Mesothelial cell of epicardium (in vitro differentiated cells): ENCODE measurements around the gene C4orf36. TPM values are rescaled to one million over a fixed set of nuclear protein-coding genes. Genes with fewer than 3 reads are reported as not detected.

Experiments used
- DNase-seq, 2 experiments: peaks; one replicate each; pipeline ENCODE4 v3.0.0; 2021; ENCODE audit warnings: low spot score in 2 of 2; ENCODE audit not compliant: unreplicated experiment in 2 of 2
- H3K27ac Mint-ChIP-seq: 2 replicates; pipeline ENCODE4 v1.8.0; 2021; ENCODE audit warnings: mixed read lengths
- H3K27me3 Mint-ChIP-seq: 2 replicates; pipeline ENCODE4 v1.8.0; 2021; ENCODE audit warnings: low read depth, mixed read lengths
- H3K36me3 Mint-ChIP-seq: 2 replicates; pipeline ENCODE4 v1.8.0; 2021; ENCODE audit warnings: mixed read lengths
- H3K4me1 Mint-ChIP-seq: 2 replicates; pipeline ENCODE4 v1.8.0; 2021; ENCODE audit warnings: mixed read lengths
- H3K4me3 Mint-ChIP-seq: 2 replicates; pipeline ENCODE4 v1.8.0; 2021; ENCODE audit warnings: mild to moderate bottlenecking, moderate library complexity, mixed read lengths
- H3K9me3 Mint-ChIP-seq: 2 replicates; pipeline ENCODE4 v1.8.0; 2021; ENCODE audit warnings: mixed read lengths
- total RNA-seq: library from RNA; stranded (reverse); gene quantifications from 3 replicates; pipeline ENCODE4 v1.2.1, GENCODE V29; 2021
- TF ChIP-seq, protein P1 (sequence below): fragments of 200-600 bp; sonication (generic); IDR thresholded peaks from one replicate; pipeline ENCODE4 v1.5.0; 2021; ENCODE audit warnings: antibody characterized with exemption; ENCODE audit not compliant: unreplicated experiment

C4orf36 gene
- total RNA-seq, 1 donor from 2014 or later = 1.5 TPM

DNA sequence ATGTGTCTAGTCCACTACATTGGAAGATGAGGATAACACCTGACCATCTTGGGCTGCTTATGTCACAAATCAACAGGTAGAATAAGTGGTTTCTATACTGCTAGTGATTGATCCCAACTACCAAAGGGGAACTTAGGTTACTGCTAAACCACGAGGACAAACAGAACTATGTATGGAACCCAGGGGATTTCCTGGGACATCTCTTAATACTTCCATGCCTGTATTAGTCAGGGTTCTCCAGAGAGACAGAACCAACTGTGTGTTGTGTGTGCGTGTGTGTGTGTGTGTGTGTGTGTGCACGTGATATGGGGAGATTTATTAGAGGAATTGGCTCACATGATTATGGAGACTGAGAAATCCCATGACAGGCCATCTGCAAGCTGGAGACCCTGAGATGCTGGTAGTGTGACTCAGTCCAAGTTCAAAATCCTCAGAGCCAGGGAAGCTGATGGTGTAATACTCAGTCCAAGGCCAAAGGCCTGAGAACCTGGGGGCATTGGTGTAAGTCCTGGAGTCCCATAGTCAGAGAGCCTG lies 26.4 kb upstream of the C4orf36 start:
- DNase-seq = no peak
- Mint-ChIP-seq H3K27me3 (no peaks in the 10 kb centered on the region), H3K36me3 (no peaks in the 10 kb centered on the region), H3K4me1 (no peaks in the 10 kb centered on the region), H3K9me3 (no peaks in the 10 kb centered on the region), H3K27ac (no peak overlapping the region), H3K4me3 (no peak overlapping the region)
- TF ChIP-seq, protein P1, sequence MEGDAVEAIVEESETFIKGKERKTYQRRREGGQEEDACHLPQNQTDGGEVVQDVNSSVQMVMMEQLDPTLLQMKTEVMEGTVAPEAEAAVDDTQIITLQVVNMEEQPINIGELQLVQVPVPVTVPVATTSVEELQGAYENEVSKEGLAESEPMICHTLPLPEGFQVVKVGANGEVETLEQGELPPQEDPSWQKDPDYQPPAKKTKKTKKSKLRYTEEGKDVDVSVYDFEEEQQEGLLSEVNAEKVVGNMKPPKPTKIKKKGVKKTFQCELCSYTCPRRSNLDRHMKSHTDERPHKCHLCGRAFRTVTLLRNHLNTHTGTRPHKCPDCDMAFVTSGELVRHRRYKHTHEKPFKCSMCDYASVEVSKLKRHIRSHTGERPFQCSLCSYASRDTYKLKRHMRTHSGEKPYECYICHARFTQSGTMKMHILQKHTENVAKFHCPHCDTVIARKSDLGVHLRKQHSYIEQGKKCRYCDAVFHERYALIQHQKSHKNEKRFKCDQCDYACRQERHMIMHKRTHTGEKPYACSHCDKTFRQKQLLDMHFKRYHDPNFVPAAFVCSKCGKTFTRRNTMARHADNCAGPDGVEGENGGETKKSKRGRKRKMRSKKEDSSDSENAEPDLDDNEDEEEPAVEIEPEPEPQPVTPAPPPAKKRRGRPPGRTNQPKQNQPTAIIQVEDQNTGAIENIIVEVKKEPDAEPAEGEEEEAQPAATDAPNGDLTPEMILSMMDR = no peak

DNA sequence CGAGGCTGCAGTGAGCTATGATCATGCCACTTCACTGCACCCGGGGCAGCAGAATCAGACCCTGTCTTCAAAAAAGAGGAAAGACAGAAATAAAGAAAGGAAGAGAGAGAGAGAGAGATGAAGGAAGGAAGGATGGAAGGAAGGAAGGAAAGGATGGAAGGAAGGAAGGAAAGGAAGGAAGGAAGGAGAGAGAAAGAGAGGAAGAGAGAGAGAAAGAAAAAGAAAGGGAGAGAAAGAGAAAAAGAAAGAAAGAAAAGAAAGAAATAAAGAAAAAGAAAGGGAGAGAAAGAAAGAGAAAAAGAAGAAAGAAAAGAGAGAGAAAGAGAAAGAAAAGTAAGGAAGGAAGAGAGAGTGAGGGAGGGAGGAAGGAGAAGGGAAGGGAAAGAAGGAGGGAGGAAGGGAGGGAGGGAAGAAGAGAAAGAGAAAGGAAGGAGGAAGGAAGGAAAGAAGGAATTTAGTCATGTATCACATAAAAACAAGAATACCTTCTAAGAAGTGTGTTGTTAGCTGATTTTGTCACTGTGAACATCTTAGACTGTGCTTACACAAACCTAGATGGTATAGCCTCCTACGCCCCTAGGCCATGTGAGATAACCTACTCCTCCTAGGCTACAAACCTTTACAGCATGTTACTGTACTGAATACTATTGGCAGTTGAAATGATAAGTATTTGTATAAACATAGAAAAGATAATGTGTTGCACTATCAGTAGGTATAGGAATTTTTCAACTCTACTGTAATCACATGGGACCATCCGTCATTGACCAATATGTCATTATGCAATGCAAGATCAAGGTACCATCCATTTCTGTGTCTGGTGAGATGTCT lies 25.2 kb upstream of the C4orf36 start:
- Mint-ChIP-seq H3K27ac (no peak overlapping the region), H3K36me3 (no peaks in the 10 kb centered on the region), H3K9me3 (no peaks in the 10 kb centered on the region), H3K4me1 (no peaks in the 10 kb centered on the region), H3K27me3 (no peaks in the 10 kb centered on the region), H3K4me3 (no peak overlapping the region)
- TF ChIP-seq, protein P1 = no peak
- DNase-seq = no peak

DNA sequence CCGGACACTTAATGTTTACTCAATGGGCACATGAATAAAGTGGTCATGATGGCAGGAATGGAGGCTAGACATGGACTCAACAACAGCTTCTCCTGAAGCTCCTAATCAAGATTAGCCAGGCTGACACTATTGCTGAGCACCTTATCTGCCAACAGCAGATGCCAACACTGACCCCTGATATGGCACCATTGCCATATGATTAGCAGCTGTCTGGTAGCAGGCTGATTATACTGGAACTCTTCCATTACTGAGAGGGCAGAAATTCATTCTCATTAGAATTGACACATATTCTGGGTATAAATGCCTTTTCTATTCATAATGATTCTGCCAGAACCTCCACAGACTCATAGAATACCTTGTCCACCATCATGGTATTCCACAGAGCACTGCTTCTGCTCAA lies 24.2 kb upstream of the C4orf36 start:
- H3K27me3 Mint-ChIP-seq = no peaks in the 10 kb centered on the region
- no peak for DNase-seq
- H3K9me3 Mint-ChIP-seq = no peaks in the 10 kb centered on the region
- peaks cover 2% of the 10 kb centered on the region for H3K4me1 Mint-ChIP-seq
- H3K36me3 Mint-ChIP-seq = no peaks in the 10 kb centered on the region
- H3K4me3 Mint-ChIP-seq = no peak overlapping the region
- TF ChIP-seq, protein P1 = no peak
- H3K27ac Mint-ChIP-seq = no peak overlapping the region

DNA sequence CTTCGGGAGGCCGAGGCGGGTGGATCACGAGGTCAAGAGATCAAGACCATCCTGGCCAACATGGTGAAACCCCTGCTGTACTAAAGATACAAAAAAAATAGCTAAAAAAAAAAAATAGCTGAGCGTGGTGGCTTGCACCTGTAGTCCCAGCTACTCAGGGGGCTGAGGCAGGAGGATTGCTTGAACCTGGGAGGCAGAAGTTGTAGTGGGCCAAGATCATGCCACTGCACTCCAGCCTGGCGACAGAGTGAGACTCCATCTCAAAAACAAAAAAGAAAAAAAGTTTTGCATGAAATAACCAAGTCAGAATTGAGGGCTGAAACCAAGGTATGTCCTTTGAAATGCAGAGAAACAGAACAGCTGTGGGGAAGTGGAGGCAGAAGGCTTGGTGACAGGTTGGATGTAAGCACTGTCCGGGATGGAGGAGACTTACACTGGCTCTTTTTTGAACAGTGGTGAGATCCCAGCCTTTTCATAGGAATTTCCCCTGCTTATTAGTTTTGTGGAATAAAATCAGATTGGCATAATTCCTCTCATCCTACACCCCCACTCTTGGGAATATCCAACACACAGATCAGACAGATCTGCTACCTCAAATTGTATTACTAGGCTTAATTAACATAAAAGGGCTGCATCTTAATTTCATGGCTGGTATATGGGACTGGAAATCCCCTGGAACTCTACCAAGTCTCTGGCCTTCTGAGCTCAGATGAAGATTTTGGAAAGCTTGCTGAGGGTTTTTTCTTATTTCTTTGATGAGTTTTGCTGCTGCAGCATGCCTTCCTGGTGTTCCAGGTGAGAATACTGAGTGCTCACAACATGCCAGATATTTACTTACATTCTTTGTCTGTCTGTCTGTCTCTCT lies 18.8 kb upstream of the C4orf36 start:
- Mint-ChIP-seq H3K4me1 (peaks cover 22% of the 10 kb centered on the region), H3K36me3 (no peaks in the 10 kb centered on the region), H3K27me3 (no peaks in the 10 kb centered on the region), H3K27ac (no peak overlapping the region), H3K9me3 (no peaks in the 10 kb centered on the region), H3K4me3 (no peak overlapping the region)
- no peak for DNase-seq
- TF ChIP-seq, protein P1 = no peak

DNA sequence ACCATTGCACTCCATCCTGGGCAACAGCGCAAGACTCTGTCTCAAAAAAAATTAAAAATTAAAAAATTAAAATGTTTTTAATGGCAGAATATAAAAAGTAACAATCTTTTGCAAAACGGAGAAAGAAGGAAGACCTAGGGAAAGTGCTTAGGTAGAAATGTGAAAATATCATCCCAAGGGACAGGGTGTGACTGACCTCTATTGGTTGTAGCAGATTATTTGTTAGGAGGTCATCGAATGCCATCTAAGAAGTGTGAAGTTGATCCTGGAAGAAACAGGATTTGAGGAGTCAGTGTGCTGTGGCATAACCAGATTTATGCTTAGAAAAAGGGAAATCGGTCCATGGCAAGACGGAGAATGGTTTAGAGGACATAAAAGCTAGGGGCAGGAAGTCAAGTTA lies 18.1 kb upstream of the C4orf36 start:
- Mint-ChIP-seq H3K36me3 (no peaks in the 10 kb centered on the region), H3K9me3 (no peaks in the 10 kb centered on the region), H3K27me3 (no peaks in the 10 kb centered on the region), H3K27ac (no peak overlapping the region), H3K4me3 (no peak overlapping the region), H3K4me1 (peaks cover 22% of the 10 kb centered on the region)
- TF ChIP-seq, protein P1 = no peak
- DNase-seq = no peak
